ENCODE measurements around the gene HDAC8.
"Not testable (repeated sequence)": the region's sequence is repeated elsewhere in the genome, so short reads cannot be mapped to it uniquely, and the experiment has no call there.

Gene HDAC8

DNA sequence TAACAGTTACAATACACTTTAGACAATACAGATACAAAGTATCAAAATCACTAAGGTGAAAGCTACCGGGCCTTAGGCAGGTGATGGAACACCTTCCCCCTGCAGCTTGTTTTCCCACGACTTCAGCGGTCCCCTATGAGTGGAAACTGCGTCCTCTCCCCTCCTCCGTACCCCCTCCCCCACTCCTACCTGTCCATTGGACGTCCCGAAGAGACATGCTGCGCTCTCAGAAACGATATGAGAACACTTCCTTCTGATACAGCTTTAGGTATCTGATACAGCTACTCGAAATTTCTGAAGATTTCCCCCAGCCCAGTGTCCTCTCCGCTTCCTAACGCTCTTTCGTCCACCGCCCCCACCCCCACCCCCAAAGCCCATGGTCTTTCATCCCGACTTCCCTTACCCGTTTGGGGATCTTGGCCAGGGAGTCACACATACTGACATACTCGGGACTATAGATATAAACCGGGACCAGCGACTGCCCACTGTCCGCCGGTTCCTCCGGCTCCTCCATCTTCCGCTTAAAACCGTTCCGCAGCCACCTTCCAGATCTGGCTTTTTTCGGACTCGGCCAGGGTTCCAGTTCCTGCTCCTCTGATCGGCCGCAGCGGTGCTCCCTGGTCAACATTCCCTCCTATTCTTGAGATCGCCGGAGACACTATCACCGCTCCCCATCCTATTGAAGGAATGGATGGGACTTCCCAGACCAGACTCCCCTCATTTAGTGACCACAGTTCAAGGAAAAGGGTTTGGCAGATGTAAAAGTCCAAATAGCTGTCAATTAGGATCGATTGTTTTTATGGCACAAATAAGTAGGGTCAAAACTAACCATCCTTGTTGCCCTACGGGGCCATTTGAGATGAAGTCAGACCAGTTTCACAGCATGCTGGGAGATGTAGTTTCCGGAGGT is at the start of gene HDAC8:
Gene HDAC8, minus strand, starts transcription at position 596 of the 910 bp plus-strand sequence. Its CDS starts 82 bp downstream, at position 514.
- DNase-seq, result peak; percentile 47

DNA sequence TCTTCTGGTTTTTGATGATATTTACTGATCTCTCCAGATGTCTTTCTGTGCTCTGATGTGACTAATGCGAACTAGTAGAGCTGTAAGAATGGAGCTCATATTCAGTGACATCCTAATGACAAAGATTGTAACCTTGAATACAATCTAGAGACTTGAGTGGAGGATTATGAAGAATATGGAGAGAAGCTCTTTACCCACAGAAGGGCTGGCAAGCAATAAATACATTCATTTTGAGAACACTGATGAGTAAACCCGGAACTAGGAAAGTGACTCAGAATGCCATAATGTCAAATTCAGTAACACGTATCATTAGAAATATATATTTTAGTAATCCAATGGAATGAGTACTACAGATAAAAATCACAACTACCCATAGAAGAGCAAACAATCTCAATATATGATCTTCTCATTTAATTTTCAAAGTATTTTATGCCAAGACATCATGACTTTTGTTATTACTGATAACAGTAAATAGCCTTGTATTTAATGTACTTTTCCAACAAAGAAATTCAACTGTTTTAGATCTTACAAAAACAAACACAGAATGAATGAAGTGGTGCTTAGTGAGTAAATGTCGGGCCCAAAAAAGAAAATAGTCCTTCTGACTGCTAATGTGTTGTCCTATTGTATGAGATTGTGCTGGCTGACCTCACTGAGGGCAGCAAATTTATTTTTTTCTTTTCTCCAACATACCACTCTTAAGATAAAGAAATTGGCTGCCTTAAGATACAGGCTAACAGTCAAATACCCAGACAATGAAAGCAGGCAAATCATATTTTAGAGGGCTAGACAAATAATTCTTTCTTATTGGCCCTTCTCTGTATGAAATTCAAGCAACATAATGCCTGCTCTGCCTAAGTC is 49.2 kb upstream of the HDAC8 start:
- peak; percentile 11 for DNase-seq

DNA sequence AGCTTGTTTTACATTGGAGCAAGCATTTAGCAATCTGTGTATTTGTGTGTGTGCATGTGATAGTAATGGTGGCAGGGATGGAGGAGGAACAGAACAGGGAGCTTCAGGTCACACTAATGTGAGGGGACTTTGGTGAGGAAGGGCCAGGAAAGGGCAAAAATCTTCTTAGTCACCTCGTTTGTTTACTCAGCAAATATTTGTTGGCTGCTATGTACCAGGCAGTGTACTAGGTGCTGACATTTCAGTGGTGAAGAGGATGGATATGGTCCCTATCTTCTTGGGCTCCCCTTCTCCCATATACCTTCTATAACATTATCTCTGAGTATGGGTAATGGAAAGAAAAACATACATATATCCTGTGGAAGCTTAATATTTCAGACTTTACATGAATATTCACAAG is 48.5 kb upstream of the HDAC8 start:
- no peak for DNase-seq

DNA sequence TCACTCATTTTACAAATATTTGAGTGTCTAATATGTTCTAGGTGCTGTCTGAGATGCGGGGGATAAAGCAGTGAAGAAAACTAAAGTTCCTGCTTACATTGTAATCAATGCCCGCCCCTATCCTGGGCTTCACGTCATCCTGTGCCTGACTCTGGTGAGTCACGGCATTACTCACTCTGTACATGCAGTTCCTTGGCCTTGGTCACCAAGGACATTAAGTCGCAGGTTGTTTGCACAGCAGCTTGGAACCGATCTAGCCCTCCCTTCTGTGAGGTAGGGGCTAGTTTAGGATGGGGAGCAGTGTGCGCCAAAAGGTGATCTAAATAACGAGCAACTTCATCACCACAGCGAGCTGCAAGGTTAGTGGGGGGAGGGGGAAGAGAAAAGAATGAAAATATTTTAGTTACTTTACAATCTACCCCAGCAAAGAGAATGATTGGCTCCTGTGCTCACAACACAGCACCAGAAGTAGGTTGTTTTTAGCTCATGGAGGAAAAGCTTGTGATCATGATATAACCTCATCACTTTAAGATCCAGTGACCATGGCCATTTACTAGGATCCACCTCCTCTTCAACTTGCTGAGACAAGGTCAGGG is 48.0 kb upstream of the HDAC8 start:
- peak; percentile 51 for DNase-seq

DNA sequence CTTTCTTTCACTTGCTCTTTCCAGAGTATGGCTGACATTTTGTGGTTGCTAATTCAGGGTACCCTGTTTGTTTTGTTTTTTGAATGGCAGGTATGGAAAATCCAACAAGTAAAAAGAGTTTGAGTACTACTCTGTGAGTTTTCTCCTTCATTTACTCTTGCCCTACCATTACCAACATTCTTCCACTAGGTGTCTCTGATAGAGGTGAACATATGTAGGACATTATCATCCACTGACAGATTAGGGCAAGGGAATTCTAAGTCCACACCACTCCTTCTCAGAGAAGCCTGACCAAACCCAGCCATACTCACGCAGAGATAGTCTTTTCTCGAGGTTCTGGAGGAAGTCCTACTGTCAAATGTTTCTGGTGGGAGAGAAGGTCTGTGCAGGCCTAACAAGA is 36.7 kb upstream of the HDAC8 start:
- DNase-seq, result no peak

DNA sequence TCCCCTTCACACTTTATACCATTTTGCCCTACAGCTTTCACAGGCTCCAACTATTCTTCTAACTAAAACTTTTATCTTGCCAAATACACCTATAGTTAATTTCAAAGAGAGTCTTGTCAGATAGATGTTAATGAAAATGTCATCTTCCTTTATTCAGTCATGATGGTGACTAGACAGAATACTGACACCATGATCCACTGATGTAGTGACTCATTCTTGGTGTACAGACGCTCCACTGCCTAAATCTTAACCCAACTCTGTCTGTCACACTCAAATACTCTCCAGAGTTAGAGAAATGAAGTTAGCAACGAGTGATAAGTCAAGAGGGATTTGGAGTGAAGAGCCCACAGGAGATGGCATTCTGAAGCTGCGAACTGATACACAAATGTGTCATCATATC is 32.1 kb upstream of the HDAC8 start:
- DNase-seq, result no peak

DNA sequence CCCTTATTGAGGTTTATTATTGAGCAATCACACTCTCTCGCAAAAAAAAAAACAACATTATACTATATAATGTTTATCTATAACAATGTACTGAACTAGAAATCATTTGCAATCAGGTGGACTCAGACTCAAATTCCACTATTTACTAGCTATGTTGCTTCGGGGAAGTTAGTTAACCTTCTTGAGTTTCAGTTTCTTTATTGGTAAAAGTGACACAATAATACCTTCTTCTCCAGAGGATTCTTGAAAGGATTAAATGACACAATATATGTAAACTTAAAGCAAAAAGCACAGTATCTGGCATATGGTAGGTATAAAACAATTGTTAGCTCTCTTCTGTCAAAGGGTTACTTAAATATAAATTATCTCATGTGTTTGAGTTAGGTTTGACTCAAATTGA is 31.5 kb upstream of the HDAC8 start:
- no peak for DNase-seq

DNA sequence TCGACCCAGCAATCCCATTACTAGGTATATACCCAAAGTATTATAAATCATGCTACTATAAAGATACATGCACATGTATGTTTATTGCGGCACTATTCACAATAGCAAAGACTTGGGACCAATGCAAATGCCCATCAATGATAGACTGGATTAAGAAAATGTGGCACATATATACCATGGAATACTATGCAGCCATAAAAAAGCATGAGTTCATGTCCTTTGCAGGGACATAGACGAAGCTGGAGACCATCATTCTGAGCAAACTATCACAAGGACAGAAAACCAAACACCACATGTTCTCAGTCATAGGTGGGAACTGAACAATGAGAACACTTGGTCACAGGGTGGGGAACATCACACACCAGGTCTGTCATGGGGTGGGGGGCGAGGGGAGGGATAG is 18.4 kb upstream of the HDAC8 start:
- DNase-seq, result not testable (repeated sequence)

DNA sequence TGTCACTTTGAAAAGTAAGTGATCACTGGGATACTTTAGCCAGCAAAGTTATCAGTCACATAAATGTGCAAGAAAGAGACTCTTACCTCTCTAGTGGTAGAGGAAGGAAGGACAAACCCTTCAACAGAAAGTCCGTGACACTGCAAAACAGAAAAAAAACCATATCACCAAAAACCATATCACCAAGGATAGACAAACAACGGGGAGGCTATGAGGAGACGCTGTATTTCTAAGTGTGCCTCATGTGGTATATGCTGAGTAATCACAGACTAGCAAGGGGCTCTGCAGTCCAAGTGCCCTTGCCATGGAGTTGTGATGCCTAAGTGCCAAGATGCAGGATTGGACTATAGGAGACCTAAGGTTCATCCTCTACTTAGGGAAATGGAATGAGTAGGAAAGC is 11.5 kb upstream of the HDAC8 start:
- DNase-seq, result no peak

DNA sequence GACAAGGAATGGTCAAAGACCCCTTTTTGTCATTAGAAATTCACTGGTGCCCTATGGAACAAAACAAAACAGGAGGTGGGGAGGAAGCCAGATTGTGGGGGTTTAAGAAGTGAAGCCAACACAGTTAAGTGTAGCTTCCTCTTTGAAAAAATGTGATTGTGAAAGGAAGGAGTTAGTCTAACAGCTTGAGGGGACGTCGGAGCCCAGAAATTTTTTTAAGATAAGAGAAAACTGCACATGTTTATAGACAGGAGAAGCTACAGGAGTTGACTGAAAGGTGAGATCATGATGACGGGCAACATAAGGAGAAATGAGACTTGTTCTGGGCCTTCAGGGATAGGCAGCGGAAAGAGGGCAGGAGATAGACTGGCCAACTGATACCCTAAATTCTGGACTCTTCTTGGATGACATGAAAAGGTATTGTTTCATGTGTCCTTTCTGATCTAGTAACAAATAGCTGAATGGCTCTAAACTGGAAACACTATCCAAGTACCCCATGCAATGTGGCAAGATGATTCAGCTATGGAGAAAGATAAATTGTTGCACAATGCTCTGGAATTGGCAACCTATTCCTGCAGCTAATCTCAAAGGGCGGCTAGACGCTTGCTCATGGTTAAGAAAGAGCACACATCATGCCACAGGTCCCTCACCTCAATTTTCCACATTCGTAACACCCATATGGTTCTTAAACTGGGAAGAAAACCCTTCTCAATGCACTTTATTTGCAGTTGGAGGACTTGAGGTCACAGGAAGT is 3.7 kb upstream of the HDAC8 start:
- DNase-seq, result no peak

DNA sequence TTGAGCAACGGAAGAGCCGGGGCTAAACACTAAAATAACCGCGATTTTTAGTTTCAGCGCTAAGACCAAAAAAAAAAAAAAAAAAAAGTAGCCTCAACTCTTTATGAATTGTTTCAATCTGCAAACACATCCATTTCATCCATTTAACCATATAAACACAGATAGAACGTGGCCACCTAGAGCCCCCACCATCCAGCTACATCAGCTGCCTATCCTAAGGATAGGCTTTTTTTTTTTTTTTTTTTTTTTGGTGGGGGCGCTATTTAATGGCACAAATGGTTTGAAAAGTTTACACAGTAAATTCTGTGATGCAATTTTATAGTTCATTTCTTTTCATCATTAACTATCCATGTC is 492 bp upstream of the HDAC8 start:
- no peak for DNase-seq

DNA sequence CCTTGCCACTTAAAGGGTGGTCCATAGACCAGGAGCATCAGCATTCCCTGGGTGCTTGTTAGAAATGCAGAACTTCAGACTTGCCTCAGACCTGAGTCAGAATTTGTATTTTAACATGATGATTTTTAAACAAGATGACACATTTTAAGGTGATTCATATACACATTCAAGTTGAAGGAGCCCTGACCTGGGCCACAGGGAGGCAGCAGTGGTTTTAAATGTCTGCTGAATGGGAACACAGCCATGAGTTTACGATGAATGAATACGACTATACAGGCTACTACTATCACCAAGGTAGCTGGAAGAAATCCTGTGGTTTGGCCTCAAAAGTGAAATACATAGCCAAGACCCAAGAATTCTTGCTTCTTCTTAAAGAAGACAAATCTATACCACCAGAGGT is 2.9 kb downstream of the HDAC8 start:
- peak; percentile 4 for DNase-seq

DNA sequence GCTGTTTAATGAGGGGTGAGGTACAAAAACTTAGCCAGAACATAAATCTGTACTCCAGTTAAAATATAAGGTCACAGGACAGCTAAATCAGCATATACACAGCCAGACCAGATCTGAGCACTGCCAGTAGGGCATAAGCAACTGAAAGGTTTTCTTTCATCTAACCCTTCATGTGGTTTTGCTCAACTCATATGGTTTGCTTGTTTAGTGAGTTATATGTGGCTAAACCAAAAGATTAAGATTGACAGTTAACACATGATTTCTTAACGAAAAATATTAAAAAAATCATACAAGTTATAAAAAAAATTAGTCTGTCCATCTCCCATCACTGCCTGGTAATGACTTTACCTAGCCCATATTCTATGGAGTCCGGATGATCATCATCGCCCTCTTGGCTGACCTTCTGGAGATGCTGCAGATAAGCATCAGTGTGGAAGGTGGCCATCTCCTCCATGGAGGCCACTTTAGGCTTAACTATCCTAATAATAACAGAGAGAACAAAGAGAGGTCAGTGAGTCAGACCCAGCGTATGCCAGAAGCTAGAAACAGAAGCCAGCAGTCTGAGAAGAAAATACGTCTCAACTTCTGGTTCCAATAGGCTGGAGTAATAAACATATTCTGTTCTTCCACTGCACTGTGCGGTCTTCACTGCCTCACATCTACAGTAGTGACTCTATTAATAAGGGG is 4.1 kb downstream of the HDAC8 start:
- DNase-seq, result no peak

DNA sequence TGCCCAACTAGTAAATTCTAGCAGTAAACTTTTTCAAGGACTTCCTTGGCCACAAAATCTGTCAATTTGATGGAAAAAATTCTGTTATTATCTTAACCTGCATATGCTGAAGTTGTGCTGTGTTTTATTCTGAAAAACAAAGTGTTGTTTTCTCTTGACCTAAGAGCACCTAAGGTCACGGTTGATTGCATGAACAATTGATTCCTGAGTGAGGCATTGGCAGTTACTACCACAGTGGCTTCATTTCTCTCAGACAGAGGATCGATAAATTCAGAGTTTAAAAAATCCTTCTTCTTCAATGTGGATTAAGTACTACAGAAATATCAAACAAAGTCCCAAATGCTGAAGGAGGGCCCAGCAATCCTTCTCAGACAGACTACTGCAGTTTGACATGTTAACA is 6.2 kb downstream of the HDAC8 start:
- DNase-seq, result no peak

DNA sequence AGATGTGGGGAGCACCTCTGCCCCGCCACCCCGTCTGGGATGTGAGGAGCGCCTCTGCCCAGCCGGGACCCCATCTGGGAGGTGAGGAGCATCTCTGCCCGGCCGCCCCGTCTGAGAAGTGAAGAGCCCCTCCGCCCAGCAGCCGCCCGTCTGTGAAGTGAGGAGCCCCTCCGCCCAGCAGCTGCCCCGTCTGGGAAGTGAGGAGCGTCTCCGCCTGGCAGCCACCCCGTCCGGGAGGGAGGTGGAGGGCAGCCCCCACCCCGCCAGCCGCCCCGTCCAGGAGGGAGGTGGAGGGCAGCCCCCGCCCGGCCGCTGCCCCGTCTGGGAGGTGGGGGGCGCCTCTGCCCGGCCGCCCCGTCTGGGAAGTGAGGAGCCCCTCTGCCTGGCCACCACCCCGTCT is 13.0 kb downstream of the HDAC8 start:
- DNase-seq, result not testable (repeated sequence)

DNA sequence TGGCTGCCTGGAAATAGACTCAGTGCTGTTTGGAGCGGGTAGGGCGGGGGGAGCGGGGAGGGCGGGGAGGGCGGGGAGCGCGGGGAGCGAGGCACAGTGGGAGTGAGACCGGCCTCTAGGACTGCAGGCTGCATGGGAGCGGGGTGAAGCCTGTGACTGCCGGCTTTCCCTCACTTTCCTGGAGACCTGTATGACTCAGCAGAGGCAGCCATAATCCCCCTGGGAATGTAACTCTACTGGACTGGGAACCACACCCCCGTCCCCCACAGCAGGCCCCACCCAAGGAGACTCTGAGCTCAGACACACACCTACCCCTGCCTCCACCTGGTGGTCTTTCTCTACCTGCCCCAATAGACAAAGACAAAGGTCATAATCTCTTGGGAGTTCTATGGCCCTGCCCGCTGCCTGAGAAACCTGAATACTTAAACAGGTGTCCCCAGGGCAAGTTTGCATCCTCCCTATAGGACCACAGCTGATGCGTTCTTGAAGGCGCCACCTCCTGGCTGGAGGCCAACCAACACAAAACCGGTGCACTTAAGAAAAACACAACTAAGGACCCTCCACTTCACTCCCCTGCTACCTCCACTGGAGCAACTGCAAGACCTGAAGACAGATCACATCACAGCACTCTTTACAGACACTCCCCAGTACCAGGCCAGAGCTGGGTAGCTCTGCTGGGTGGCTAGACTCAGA is 18.0 kb downstream of the HDAC8 start:
- DNase-seq, result no peak

DNA sequence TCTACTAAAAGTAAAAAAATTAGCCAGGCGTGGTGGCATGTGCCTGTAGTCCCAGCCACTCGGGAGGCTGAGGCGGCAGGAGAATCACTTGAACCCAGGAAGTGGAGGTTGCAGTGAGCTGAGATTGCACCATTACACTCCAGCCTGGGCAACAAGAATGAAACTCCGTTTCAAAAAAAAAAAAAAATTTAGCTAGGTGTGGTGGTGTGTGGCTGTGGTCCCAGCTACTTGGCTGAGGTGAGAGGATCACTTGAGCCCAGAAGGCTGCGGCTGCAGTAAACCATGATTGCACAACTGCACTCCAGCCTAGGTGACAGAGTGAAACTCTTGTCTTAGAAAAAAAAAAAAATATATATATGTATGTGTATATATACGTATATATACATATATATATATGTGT is 20.2 kb downstream of the HDAC8 start:
- DNase-seq, result not testable (repeated sequence)

DNA sequence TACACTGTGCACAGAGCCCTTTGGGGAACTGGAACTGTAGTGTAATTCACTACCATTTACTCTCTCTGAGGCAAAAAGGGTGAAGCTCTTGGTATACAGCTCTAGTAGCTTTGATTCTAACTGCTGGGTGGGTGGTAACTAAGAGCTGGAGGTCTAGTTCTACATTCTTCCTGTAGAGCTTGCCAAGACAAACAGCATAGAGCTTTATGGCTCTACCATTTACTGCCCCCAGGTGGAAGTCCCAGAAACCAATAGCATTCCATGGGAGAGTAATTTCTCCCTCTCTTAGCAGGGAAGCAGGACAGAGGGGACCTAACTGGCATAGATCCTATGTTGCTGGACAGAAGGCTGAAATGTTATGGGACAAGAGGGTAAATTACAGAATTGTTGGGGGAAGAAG is 26.7 kb downstream of the HDAC8 start:
- no peak for DNase-seq

DNA sequence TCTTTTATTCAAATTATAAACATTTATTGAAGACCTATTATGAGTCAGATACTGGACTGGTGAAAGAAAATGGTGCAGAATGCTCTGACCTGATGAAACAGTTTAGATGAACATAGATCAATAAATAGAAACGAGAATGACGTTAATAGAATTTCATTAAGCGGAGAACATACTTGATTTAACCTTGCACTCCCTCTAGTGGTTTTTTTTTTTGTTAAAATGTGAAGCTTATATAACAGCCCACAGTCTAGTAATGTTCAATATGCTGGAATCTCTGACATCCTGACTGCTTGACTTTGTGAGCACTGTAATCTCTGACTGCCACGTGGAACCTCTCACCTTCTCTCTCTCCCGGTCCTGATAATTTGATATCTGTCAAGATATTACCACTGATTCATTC is 32.3 kb downstream of the HDAC8 start:
- no peak for DNase-seq

DNA sequence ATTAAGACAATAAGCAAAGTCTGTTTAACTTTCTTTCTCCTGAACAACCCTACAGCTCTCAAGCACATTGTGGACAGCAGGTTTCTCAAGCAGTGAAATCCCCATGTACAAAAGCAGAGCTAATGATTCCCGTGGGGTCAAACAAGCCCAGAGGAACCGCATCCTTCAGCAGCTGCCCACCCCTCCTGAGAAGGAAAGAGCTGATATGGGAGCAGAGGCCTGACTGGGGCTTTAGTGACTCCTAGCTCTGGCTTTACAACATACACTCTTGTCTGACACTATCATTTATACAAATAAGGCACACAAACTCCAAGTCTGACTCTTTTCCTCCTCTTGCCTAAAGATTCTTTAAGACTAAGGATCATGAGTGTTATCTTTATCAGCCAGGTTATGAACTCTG is 32.8 kb downstream of the HDAC8 start:
- DNase-seq, result no peak

DNA sequence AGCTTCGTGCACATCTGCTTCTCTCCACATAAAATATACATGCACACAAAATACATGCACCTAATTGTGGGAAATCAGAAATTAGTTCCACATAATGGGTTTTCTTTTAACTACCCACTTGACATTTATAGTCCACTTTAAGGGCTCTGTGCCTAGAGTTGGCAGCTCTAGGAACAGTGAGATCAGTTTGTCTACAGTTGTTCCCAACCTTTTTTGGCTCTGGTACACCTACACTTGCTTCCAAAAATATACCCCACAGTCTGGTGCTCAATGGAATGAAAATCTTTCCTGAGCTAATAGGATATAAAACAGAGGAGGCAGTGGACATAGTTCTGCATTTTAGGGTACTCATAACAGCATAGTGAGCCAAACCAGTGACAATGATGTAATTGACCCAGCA is 36.1 kb downstream of the HDAC8 start:
- DNase-seq, result no peak

DNA sequence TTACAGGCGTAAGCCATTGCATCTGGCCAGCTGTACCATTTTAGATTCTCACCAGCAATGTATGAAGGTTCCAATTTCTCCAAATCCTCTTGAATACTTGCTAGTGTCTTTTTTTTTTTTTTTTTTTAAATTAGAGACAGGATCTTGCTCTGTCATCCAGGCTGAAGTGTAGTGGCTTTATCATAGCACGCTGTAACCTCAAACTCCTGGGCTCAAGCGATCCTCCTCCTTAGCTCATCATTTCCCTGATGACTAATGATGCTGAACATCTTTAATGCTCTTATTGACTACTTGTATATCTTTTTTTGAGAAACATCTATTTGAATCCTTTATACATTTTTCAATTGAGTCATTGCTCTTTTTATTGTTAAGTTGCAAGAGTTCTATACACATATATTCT is 40.3 kb downstream of the HDAC8 start:
- no peak for DNase-seq
